GM13976 (cell line): ENCODE measurements around the gene DAW1.

Experiments used
- DNase-seq: peaks from one replicate; pipeline ENCODE4 v3.0.0; 2012; ENCODE audit warnings: low spot score
- CTCF ChIP-seq: IDR thresholded peaks from 2 replicates; pipeline ENCODE4 v1.5.1; 2012; ENCODE audit warnings: borderline replicate concordance, mild to moderate bottlenecking; ENCODE audit not compliant: insufficient read depth; ENCODE audit errors: extremely low read depth, missing control alignments, control extremely low read depth
- in situ Hi-C: fragments of 300-500 bp; cut with MboI; formaldehyde crosslinking; loops from one replicate; pipeline ENCODE4 v1.12.0; 2022; ENCODE audit warnings: low sequenced_read_pairs, mixed read lengths, inconsistent platforms; ENCODE audit not compliant: unreplicated experiment

Gene DAW1

GRCh38 chr2:227865291-227865690 lies 6.1 kb upstream of the DAW1 start:
- DNase-seq, result no peak
- in situ Hi-C loops, result loop anchor here (10.0 kb wide), 1 partner anchor 200 kb away; the partner anchor contains the start of gene SCYGR5
- TF ChIP-seq CTCF, result no peak

- TF ChIP-seq CTCF, result no peak
- DNase-seq, result no peak
- in situ Hi-C loops, result loop anchor here (10.0 kb wide), 1 partner anchor 203 kb away; the partner anchor contains the start of gene SCYGR5
Measured at GRCh38 chr2:227867386-227867785, 4.0 kb upstream of the DAW1 start.

- in situ Hi-C loops, result no loop called here
- TF ChIP-seq CTCF, result no peak
- DNase-seq, result no peak
Measured at GRCh38 chr2:227870710-227871374, 589 bp upstream of the DAW1 start.

- no peak for TF ChIP-seq CTCF
- DNase-seq, result no peak
- in situ Hi-C loops, result no loop called here
Measured at GRCh38 chr2:227872676-227873075, 1.2 kb downstream of the DAW1 start.

GRCh38 chr2:227876300-227876801 lies 4.9 kb downstream of the DAW1 start:
- in situ Hi-C loops, result no loop called here
- no peak for DNase-seq
- TF ChIP-seq CTCF, result no peak

GRCh38 chr2:227877421-227878310 lies 6.2 kb downstream of the DAW1 start:
- no peak for DNase-seq
- TF ChIP-seq CTCF, result no peak
- in situ Hi-C loops, result no loop called here
